CD4-positive, alpha-beta T cell treated with Interleukin-15 for 1 hour (primary cell): Measurements from ENCODE around the gene CNPY2.
A peak's percentile ranks its signal among the peaks of the same experiment; 100 is the strongest.
"Not testable (repeated sequence)": the region's sequence is repeated elsewhere in the genome, so short reads cannot be mapped to it uniquely, and the experiment has no call there.

Source experiments
- DNase-seq: peaks from one replicate; pipeline ENCODE4 v3.0.0-alpha.2; 2020

Gene CNPY2

GRCh38 chr12:56333679-56334489, 18.1 kb upstream of the CNPY2 start, which contains the start of gene PAN2:
PAN2 (minus strand) TSS chr12:56334000; CDS start chr12:56333094, 906 bp downstream.
- DNase-seq: peak; percentile 97

GRCh38 chr12:56333197-56333678, 17.4 kb upstream of the CNPY2 start:
- no peak for DNase-seq

GRCh38 chr12:56332512-56333196, 16.9 kb upstream of the CNPY2 start:
- no peak for DNase-seq

DNA sequence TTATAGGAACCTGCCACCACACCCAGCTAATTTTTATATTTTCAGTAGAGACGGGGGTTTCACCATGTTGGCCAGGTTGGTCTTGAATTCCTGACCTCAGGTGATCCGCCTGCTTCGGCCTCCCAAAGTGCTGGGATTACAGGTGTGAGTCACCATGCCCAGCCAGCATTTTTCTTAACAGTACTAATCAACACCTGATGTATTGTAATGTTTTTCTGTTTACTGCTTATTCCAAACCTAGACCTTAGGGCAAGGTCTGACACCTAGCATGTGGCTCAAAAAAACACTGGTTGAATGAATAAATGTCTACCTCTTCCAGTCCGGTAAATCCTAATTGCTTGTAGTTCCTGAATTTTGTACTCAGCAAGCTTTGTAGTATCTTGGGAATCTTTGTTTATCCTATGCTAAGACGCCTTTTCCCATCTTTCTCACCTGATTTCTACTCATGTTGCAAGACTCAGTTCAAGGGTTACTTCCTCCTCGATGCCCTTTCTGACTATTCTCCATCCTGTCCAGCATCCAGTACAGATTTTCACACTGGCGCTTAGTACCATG, 15.2 kb upstream of the CNPY2 start:
- DNase-seq: no peak

GRCh38 chr12:56326533-56326932, 10.7 kb upstream of the CNPY2 start:
- DNase-seq: no peak

DNA sequence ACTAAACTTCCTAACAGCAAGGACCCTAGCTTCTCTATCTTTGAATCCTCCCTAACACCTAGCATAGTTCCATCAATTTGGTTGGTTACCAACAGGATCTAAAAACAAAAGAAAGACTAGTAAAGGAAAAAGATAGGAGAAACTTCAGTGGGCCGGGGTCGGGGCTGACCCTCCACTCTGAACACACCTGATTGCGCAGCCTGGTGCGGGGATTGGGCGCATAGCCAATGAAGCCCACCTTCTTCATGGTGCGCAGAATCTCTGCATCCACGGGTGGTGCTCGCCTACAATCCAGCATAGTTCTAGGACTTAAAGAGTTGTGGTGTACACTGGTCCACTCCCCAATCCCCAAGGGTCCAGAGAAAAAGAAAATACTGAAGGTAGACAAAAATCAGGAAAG, 10.3 kb upstream of the CNPY2 start:
- no peak for DNase-seq

DNA sequence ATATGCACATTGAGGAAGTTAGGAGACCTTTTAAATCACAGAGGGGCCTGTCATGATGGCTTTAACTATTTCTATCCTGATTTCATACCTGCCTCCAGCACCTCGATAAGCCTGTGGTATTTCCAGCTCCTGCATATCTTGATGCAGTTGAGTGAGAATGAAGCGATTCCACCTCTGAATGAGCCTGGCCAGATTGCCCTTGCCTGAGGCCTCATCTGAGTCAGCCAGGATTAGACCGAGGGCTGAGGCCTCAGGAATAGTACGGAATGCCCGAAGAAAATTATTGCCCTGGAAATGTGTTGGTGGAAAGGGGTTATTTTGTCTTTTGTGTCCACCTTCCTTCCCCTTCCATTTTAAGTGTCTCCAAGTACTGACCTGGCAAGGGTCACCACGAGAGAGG, 8.4 kb upstream of the CNPY2 start:
- no peak for DNase-seq

DNA sequence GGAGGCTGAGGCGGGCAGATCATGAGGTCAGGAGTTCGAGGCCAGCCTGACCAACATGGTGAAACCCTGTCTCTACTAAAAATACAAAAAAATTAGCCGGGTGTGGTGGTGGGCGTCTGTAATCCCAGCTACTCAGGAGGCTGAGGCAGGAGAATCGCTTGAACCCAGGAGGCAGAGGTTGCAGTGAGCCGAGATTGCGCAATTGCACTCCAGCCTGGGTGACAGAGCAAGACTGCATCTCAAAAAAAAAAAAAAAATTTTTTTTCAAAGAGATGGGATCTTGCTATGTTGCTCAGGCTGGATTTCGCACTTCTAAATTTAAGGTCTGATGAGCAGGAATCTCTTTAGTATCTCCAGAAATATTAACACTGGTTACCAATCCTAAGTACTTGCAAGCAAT, 5.8 kb upstream of the CNPY2 start:
- DNase-seq: not testable (repeated sequence)

- DNase-seq: peak; percentile 57
Measured at GRCh38 chr12:56321027-56321426, 5.2 kb upstream of the CNPY2 start.

DNA sequence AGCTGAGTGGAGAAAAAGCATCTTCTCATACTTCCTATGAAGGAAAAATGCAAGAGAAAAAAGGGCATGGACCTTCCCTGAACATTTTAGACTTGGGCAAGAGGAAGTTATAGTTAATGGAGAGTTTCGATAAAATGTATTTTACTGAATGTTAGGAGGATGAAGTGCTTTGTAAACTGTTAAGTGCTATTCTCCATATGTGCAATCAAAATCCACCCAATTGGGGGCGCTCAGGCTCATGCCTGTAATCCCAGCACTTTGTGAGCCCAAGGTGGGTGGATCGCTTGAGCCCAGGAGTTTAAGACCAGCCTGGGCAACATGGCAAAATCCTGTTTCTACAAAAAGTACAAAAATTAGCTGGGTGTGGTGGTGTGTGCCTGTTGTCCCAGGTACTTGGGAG, 1.9 kb upstream of the CNPY2 start:
- no peak for DNase-seq

GRCh38 chr12:56315249-56315621, 553 bp downstream of the CNPY2 start:
- DNase-seq: no peak

GRCh38 chr12:56311003-56311402, 4.8 kb downstream of the CNPY2 start:
- DNase-seq: no peak

DNA sequence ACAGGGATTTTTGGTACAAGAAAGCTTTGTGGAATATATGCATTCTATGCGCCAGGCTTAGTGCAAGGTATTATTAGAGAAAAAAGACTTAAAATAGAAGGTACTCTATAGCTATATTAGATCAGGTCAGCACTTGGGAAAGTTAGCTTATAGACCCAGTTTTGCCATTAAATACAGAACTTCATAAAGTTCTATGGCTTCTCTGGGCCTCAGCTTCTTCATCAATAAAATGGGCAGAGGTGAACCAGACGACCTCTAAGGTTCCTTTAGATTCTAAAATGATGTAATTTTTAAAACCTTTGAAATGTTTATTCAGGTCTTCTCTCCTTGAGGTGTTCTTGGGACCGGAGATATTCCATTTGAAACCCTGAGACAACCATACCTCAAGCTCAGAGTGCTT, 7.1 kb downstream of the CNPY2 start:
- DNase-seq: no peak

DNA sequence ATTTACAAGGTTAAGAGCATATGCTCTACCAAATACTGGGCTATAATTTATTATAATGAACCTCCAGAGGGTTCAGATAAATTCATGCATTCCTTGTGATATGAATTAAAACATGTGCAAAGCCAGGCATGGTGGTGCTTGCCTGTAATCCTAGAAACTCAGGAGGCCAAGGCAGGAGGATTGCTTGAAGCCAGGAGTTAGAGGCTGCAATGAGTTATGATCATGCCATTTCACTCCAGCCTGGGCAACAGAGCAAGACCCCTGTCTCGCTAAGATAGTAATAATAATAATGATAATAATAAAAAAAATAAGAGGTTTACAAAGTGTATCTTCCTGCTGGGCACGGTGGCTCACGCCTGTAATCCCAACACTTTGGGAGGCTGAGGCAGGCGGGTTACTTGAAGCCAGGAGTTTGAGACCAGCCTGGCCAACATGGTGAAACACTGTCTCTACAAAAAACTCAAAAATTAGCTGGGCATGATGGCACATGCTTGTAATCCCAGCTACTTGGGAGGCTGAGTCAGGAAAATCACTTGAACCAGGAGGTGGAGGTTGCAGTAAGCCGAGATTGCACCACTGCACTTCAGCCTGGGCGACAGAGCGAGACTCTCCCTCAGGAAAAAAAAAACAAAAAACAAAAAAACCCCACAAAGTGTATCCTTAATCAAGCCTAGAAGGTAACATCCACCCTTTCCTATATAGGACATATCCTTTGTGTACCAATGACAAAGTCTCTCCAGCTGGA, 8.4 kb downstream of the CNPY2 start:
- DNase-seq: no peak

- no peak for DNase-seq
Measured at GRCh38 chr12:56304872-56305590, 10.8 kb downstream of the CNPY2 start.

DNA sequence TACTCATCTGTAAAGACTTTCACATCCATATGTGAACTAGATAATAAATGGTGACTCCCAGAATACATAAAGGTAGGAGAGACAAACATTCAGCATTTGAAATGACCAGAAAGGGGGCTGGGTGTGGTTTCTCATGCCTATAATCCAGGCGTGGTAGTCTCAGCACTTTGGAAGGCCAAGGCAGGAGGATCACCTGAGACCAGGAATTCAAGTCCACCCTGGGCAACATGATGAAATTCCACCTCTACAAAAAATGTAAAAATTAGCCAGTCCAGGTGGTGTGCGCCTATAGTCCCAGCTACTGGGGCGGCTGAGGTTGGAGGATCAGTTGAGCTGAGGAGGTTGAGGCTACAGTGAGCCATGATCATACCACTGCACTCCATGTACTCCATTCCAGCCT, 11.5 kb downstream of the CNPY2 start:
- DNase-seq: no peak

GRCh38 chr12:56300644-56301464, 14.9 kb downstream of the CNPY2 start:
- no peak for DNase-seq

GRCh38 chr12:56299853-56300643, 15.7 kb downstream of the CNPY2 start, which contains the start of gene CS:
CS (minus strand) TSS chr12:56300330; CDS start chr12:56300201, 129 bp downstream.
- peak; percentile 99 for DNase-seq

DNA sequence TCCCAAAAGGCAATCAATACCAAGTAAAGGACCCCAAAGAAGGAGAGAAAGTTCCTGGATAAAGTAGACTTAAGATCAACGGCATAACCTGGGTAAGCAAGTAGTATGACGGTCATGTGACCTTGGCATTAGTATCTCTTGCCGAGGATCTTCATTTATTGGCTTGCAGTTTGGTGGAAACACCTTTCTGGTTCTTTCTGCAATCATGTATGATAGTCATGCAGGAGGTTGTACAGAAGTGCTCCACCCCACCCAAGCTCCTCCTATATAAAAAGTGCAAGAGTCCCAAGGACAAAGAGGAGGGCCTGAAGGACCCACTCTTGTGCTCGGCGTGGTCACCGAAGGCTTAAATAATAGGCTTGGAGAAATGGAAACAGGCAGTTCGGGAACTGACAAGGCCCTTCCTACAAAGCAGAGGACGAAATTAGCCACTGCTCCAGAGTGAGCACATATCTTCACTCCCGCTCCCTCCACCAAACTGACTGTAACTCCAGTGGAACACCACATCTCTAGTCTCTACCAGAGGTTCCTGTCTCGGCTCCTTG, 16.4 kb downstream of the CNPY2 start:
- DNase-seq: no peak

GRCh38 chr12:56298828-56299227, 17.0 kb downstream of the CNPY2 start:
- DNase-seq: no peak
